Lower lobe of right lung (tissue), 2 donors: ENCODE results near the gene RAB11FIP3. TPM values are rescaled to one million over a fixed set of nuclear protein-coding genes. Genes with fewer than 3 reads are reported as not detected.
A peak's percentile ranks its signal among the peaks of the same experiment; 100 is the strongest.
"Not testable (repeated sequence)": the region's sequence is repeated elsewhere in the genome, so short reads cannot be mapped to it uniquely, and the experiment has no call there.

ENCODE experiments used
- ATAC-seq, 2 donors: fragments of 200-7000 bp; cut with Tn5 transposase; one replicate each; pipeline ENCODE4 v1.9.1; 2020 to 2022; ENCODE audit warnings: mild to moderate bottlenecking in 2 of 2, moderate library complexity in 2 of 2
- DNase-seq: peaks from one replicate; pipeline ENCODE4 v3.0.0-alpha.2; 2020
- H3K27ac ChIP-seq: fragments of 200-600 bp; one replicate; pipeline ENCODE4 v1.8.0; 2022
- H3K27me3 ChIP-seq: fragments of 200-600 bp; one replicate; pipeline ENCODE4 v1.8.0; 2022; ENCODE audit warnings: low read depth
- H3K36me3 ChIP-seq: fragments of 200-600 bp; one replicate; pipeline ENCODE4 v1.8.0; 2022; ENCODE audit warnings: mild to moderate bottlenecking
- H3K4me1 ChIP-seq: fragments of 200-600 bp; one replicate; pipeline ENCODE4 v1.8.0; 2022
- H3K4me3 ChIP-seq: fragments of 200-600 bp; one replicate; pipeline ENCODE4 v1.8.0; 2022; ENCODE audit warnings: mild to moderate bottlenecking
- H3K9me3 ChIP-seq: fragments of 200-600 bp; one replicate; pipeline ENCODE4 v1.8.0; 2022
- intact Hi-C: fragments of 100-400 bp; cut with DNase I; formaldehyde crosslinking; loops from one replicate; pipeline ENCODE4 v1.11.0; 2022
- total RNA-seq: library from RNA; stranded (reverse); fragmentation: NEBNext Ultra II Directional; extraction: Animal tissue kit (Norgen Biotek cat#: 25700); gene quantifications from one replicate; pipeline ENCODE4 v1.2.1, GENCODE V29; 2021
- TF ChIP-seq, protein P1 (sequence below): fragments of 200-600 bp; IDR thresholded peaks from one replicate; pipeline ENCODE4 v1.8.0; 2022; ENCODE audit warnings: antibody characterized with exemption, mild to moderate bottlenecking
- donor health status: DM: no; HTN: yes; CAD: no; lungs with severe emphysema.

RAB11FIP3 gene
- total RNA-seq, 1 donor from 2014 or later: 32.2 TPM

DNA sequence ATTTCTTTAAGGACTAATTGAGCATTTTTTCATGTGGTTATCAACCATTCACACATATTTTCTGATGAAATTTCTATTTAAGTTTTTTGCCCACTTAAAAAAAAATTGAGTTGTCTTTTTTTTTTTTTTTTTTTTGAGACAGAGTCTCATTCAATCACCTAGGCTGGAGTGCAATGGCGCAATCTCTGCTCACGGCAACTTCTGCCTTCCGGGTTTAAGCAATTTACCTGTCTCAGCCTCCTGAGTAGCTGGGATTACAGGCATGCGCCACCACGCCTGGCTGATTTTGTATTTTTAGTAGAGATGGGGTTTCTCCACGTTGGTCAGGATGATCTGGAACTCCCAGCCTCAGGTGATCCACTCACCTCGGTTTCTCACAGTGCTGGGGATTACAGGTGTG lies 34.3 kb downstream of the RAB11FIP3 start:
- ATAC-seq: no peak
- H3K4me1 ChIP-seq: peaks cover 17% of the 10 kb centered on the region
- no peak for DNase-seq
- no peaks in the 10 kb centered on the region for H3K27me3 ChIP-seq
- TF ChIP-seq, protein P1, sequence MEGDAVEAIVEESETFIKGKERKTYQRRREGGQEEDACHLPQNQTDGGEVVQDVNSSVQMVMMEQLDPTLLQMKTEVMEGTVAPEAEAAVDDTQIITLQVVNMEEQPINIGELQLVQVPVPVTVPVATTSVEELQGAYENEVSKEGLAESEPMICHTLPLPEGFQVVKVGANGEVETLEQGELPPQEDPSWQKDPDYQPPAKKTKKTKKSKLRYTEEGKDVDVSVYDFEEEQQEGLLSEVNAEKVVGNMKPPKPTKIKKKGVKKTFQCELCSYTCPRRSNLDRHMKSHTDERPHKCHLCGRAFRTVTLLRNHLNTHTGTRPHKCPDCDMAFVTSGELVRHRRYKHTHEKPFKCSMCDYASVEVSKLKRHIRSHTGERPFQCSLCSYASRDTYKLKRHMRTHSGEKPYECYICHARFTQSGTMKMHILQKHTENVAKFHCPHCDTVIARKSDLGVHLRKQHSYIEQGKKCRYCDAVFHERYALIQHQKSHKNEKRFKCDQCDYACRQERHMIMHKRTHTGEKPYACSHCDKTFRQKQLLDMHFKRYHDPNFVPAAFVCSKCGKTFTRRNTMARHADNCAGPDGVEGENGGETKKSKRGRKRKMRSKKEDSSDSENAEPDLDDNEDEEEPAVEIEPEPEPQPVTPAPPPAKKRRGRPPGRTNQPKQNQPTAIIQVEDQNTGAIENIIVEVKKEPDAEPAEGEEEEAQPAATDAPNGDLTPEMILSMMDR: no peak
- H3K27ac ChIP-seq: no peak overlapping the region
- H3K4me3 ChIP-seq: no peak overlapping the region
- H3K36me3 ChIP-seq: peaks cover 21% of the 10 kb centered on the region
- no peaks in the 10 kb centered on the region for H3K9me3 ChIP-seq
- intact Hi-C loops: no loop called here

DNA sequence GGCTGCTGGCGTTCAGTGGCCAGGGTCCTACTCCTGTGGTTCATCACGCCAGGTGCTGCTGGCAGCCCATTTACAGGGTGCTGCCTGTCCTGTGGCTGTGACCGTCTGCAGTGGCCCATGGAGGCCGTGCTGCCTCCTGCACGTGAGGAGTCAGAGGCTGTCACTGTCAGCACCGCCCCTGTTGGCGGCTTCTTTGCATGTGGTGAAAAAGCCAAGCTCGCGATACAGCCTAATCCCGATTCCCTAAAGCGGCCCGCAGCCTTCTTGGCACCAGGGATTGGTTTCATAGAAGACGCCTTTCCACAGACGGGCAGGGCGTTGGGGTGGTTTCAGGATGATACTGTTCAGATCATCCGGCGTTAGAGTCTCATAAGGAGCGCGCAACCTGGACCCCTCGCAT lies 35.3 kb downstream of the RAB11FIP3 start:
- Histone ChIP-seq H3K9me3 (no peaks in the 10 kb centered on the region), H3K4me3 (no peak overlapping the region), H3K4me1 (peaks cover 17% of the 10 kb centered on the region), H3K36me3 (peaks cover 21% of the 10 kb centered on the region), H3K27me3 (no peaks in the 10 kb centered on the region), H3K27ac (no peak overlapping the region)
- DNase-seq (no peak), ATAC-seq (no peak)
- TF ChIP-seq, protein P1: no peak
- intact Hi-C loops: no loop called here

- TF ChIP-seq, protein P1: no peak
- ATAC-seq: no peak
- peaks cover 2% of the 10 kb centered on the region for H3K4me1 ChIP-seq
- no peak overlapping the region for H3K27ac ChIP-seq
- H3K27me3 ChIP-seq: no peaks in the 10 kb centered on the region
- intact Hi-C loops: no loop called here
- peaks cover 21% of the 10 kb centered on the region for H3K36me3 ChIP-seq
- no peak overlapping the region for H3K4me3 ChIP-seq
- DNase-seq: no peak
- no peaks in the 10 kb centered on the region for H3K9me3 ChIP-seq
These were observed 37.6 kb downstream of the RAB11FIP3 start for GRCh38 chr16:463071-463470.

DNA sequence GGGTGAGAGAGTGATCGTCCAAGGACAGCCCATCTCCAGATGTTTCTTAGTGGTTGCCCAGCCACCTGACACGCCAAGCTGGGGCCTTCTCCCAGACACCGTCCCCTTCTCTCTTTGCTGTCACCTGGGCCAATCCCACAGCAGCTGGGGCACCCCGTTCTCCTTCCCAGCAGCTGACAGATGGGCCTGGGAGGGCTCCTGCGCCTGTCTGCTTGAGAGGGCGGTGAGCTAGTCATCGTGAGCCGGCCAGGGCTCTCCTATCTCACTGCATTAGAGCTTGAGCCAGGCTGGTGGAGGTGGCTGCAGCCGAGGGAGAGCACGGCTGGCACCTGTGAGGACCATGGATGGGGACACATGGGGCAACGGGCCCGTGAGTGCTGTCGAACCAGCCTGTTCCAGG lies 41.2 kb downstream of the RAB11FIP3 start:
- Histone ChIP-seq H3K4me3 (no peak overlapping the region), H3K4me1 (no peaks in the 10 kb centered on the region), H3K36me3 (peaks cover 21% of the 10 kb centered on the region), H3K9me3 (no peaks in the 10 kb centered on the region), H3K27me3 (no peaks in the 10 kb centered on the region), H3K27ac (no peak overlapping the region)
- intact Hi-C loops: no loop called here
- DNase-seq (no peak), ATAC-seq (peak in 1 of 2 donors; percentile 14)
- TF ChIP-seq, protein P1: no peak

- peak in 1 of 2 donors; percentile 6 for ATAC-seq
- H3K9me3 ChIP-seq, DNase-seq, intact Hi-C loops, H3K27ac ChIP-seq, H3K4me1 ChIP-seq, H3K27me3 ChIP-seq, H3K4me3 ChIP-seq: not testable (repeated sequence)
- peaks cover 22% of the 10 kb centered on the region for H3K36me3 ChIP-seq
These were observed 41.9 kb downstream of the RAB11FIP3 start for GRCh38 chr16:467249-467871.

GRCh38 chr16:468068-468821 lies 42.8 kb downstream of the RAB11FIP3 start:
- TF ChIP-seq, protein P1: no peak
- Histone ChIP-seq H3K27me3 (no peaks in the 10 kb centered on the region), H3K9me3 (no peaks in the 10 kb centered on the region), H3K4me1 (no peaks in the 10 kb centered on the region), H3K36me3 (peaks cover 24% of the 10 kb centered on the region), H3K27ac (no peak overlapping the region), H3K4me3 (no peak overlapping the region)
- ATAC-seq (no peak), DNase-seq (no peak)
- intact Hi-C loops: no loop called here

- intact Hi-C loops, H3K4me3 ChIP-seq, H3K4me1 ChIP-seq, ATAC-seq, H3K27me3 ChIP-seq, H3K27ac ChIP-seq, DNase-seq, H3K9me3 ChIP-seq: not testable (repeated sequence)
- H3K36me3 ChIP-seq: peaks cover 31% of the 10 kb centered on the region
These were observed 44.0 kb downstream of the RAB11FIP3 start for GRCh38 chr16:469459-469858.
